ENCODE data around the gene ETV2.
"Not testable (repeated sequence)": the region's sequence is repeated elsewhere in the genome, so short reads cannot be mapped to it uniquely, and the experiment has no call there.

ETV2 gene

GRCh38 chr19:35641515-35642151 is at the start of gene ETV2:
Gene ETV2, plus strand, starts transcription at chr19:35641745. Its CDS starts 716 bp downstream, at chr19:35642461.
- peak in 1 of 3 experiments; percentile 30 for DNase-seq (ENCODE audit: low read depth in 3 of 3)

GRCh38 chr19:35592226-35592625 is 49.3 kb upstream of the ETV2 start:
- DNase-seq (ENCODE audit: low read depth in 3 of 3) = no peak

- not testable (repeated sequence) for DNase-seq (ENCODE audit: low read depth in 3 of 3)
Measured at GRCh38 chr19:35595026-35595425, 46.5 kb upstream of the ETV2 start.

- DNase-seq (ENCODE audit: low read depth in 3 of 3) = no peak
Measured at GRCh38 chr19:35595928-35596327, 45.6 kb upstream of the ETV2 start.

- DNase-seq (ENCODE audit: low read depth in 3 of 3) = peak in 1 of 3 experiments; percentile 17
Measured at GRCh38 chr19:35596366-35596999, 45.1 kb upstream of the ETV2 start.

GRCh38 chr19:35601971-35602370 is 39.6 kb upstream of the ETV2 start:
- no peak for DNase-seq (ENCODE audit: low read depth in 3 of 3)

- not testable (repeated sequence) for DNase-seq (ENCODE audit: low read depth in 3 of 3)
Measured at GRCh38 chr19:35604436-35604835, 37.1 kb upstream of the ETV2 start.

- not testable (repeated sequence) for DNase-seq (ENCODE audit: low read depth in 3 of 3)
Measured at GRCh38 chr19:35607170-35607569, 34.4 kb upstream of the ETV2 start.

- DNase-seq (ENCODE audit: low read depth in 3 of 3) = no peak
Measured at GRCh38 chr19:35607661-35608060, 33.9 kb upstream of the ETV2 start.

GRCh38 chr19:35608251-35608650 is 33.3 kb upstream of the ETV2 start:
- no peak for DNase-seq (ENCODE audit: low read depth in 3 of 3)

GRCh38 chr19:35609851-35610353 is 31.6 kb upstream of the ETV2 start:
- no peak for DNase-seq (ENCODE audit: low read depth in 3 of 3)

GRCh38 chr19:35612224-35612558 is 29.4 kb upstream of the ETV2 start:
- DNase-seq (ENCODE audit: low read depth in 3 of 3) = no peak

GRCh38 chr19:35612559-35613321 is 28.8 kb upstream of the ETV2 start, which contains the start of gene HAUS5:
Gene HAUS5, plus strand, starts transcription at chr19:35612735. Its CDS starts 60 bp downstream, at chr19:35612795.
- DNase-seq (ENCODE audit: low read depth in 3 of 3) = peak; percentile 91 to 95 (median 93)

- DNase-seq (ENCODE audit: low read depth in 3 of 3) = no peak
Measured at GRCh38 chr19:35613574-35613973, 28.0 kb upstream of the ETV2 start.

GRCh38 chr19:35615036-35615435 is 26.5 kb upstream of the ETV2 start:
- DNase-seq (ENCODE audit: low read depth in 3 of 3) = no peak

GRCh38 chr19:35618857-35619256 is 22.7 kb upstream of the ETV2 start:
- DNase-seq (ENCODE audit: low read depth in 3 of 3) = no peak

- DNase-seq (ENCODE audit: low read depth in 3 of 3) = no peak
Measured at GRCh38 chr19:35619290-35619923, 22.1 kb upstream of the ETV2 start.

- DNase-seq (ENCODE audit: low read depth in 3 of 3) = no peak
Measured at GRCh38 chr19:35620001-35620400, 21.5 kb upstream of the ETV2 start.

GRCh38 chr19:35621708-35622107 is 19.8 kb upstream of the ETV2 start:
- no peak for DNase-seq (ENCODE audit: low read depth in 3 of 3)

GRCh38 chr19:35622750-35623149 is 18.8 kb upstream of the ETV2 start:
- DNase-seq (ENCODE audit: low read depth in 3 of 3) = no peak

GRCh38 chr19:35623327-35624010 is 18.1 kb upstream of the ETV2 start:
- no peak for DNase-seq (ENCODE audit: low read depth in 3 of 3)

GRCh38 chr19:35628264-35628564 is 13.3 kb upstream of the ETV2 start:
- no peak for DNase-seq (ENCODE audit: low read depth in 3 of 3)
